ENCODE results near the gene ITGA11.

Gene ITGA11

DNA sequence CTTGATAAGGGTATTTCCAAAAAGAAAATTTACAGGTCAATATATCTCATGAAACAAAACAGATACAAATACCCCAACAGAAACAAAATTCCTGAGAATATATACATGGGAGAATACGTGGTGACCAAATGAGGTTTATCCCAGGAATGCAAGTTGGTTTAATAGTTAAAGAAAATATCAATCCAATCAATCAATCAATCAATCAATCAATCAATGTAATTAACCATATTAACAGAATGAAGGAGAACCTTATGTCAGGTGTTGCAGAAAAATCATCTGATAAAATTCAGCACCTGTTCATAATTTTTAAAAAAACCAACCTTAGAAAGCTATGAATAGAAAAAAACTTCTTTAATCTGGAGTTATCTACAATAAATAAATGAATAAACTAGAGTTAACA is 35.9 kb downstream of the ITGA11 start:
- H3K36me3 Mint-ChIP-seq (ENCODE audit: low read depth) = peaks cover 4% of the 10 kb centered on the region
- H3K27ac Mint-ChIP-seq = no peak overlapping the region
- TF ChIP-seq, protein P1, sequence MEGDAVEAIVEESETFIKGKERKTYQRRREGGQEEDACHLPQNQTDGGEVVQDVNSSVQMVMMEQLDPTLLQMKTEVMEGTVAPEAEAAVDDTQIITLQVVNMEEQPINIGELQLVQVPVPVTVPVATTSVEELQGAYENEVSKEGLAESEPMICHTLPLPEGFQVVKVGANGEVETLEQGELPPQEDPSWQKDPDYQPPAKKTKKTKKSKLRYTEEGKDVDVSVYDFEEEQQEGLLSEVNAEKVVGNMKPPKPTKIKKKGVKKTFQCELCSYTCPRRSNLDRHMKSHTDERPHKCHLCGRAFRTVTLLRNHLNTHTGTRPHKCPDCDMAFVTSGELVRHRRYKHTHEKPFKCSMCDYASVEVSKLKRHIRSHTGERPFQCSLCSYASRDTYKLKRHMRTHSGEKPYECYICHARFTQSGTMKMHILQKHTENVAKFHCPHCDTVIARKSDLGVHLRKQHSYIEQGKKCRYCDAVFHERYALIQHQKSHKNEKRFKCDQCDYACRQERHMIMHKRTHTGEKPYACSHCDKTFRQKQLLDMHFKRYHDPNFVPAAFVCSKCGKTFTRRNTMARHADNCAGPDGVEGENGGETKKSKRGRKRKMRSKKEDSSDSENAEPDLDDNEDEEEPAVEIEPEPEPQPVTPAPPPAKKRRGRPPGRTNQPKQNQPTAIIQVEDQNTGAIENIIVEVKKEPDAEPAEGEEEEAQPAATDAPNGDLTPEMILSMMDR (IDR thresholded peaks at IDR 0.05) = no peak
- no peak for DNase-seq
- no peaks in the 10 kb centered on the region for H3K4me1 Mint-ChIP-seq
- no peak overlapping the region for H3K4me3 Mint-ChIP-seq
- H3K27me3 Mint-ChIP-seq (ENCODE audit: low read depth, poor library complexity) = peaks cover 3% of the 10 kb centered on the region
- peaks cover 38% of the 10 kb centered on the region for H3K9me3 Mint-ChIP-seq

DNA sequence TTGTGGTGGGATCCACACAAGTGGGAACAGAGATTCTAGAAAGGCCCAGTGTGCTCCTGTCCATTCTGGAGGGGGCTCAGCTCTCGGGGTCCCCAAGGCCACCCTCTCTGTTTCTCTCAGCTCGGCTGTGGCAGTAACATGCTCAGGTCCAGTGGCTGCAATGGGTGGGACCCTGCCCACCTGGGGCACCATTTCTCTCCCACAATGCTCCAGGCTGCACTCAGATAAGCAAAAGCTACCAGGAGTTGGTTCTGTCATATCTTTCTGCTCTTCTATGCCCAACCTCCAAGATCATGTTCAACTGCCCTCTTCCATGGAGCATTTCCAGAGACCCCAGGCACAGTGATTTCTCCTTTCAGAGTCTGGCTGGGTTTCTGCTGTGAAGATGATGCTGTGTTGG is 40.8 kb downstream of the ITGA11 start:
- DNase-seq = no peak
- H3K27me3 Mint-ChIP-seq (ENCODE audit: low read depth, poor library complexity) = peaks cover 6% of the 10 kb centered on the region
- no peak overlapping the region for H3K4me3 Mint-ChIP-seq
- no peak overlapping the region for H3K27ac Mint-ChIP-seq
- H3K4me1 Mint-ChIP-seq = peaks cover 12% of the 10 kb centered on the region
- peaks cover 4% of the 10 kb centered on the region for H3K36me3 Mint-ChIP-seq (ENCODE audit: low read depth)
- H3K9me3 Mint-ChIP-seq = peaks cover 38% of the 10 kb centered on the region
- TF ChIP-seq, protein P1 (IDR thresholded peaks at IDR 0.05) = no peak

DNA sequence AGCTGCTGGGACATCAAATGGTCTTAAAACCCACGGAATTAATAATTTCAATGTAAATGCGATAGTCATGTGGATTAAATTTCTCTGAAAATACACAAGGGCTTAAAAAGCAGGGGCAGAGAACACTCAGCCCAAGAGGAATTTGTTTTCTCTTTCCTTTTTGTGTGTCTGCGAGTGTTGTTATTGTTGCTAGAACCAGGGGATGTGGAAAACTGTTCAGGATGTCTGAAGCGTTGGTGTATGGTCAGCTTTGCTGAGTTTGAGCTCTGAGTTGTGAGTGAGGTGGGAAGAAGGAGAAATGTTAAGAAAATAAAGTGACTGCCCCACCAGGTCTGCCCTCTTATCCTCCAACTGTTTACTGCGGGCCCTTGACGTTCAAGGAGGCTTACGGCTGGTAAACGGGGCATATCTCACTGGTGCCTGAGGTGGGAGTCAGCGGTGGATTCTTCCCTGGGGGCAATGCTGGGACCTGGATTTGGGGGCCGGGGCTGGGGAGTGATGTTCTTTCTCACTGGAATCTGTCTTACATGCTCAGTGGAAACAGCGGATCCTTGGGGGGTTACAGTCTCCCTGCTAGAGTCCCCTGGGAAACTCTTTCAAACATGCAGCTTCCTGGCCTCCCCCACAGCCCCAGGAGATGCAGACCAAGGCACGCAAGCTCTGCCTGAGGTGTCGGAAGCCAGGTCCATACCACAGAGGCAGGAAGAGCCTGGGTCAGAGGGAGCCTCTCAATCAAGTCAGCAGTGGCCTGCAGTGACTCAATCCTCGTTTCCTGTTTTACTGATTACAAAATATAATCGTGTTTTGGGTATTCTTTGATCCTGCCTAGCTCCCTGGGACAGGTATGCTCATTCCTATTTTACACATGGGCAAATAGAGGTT is 41.8 kb downstream of the ITGA11 start:
- Mint-ChIP-seq H3K4me1 (peaks cover 12% of the 10 kb centered on the region), H3K36me3 (ENCODE audit: low read depth) (peaks cover under 1% of the 10 kb centered on the region), H3K4me3 (no peak overlapping the region), H3K27me3 (ENCODE audit: low read depth, poor library complexity) (peaks cover 6% of the 10 kb centered on the region), H3K9me3 (peaks cover 31% of the 10 kb centered on the region), H3K27ac (no peak overlapping the region)
- TF ChIP-seq, protein P1 (IDR thresholded peaks at IDR 0.05) = no peak
- DNase-seq = no peak

DNA sequence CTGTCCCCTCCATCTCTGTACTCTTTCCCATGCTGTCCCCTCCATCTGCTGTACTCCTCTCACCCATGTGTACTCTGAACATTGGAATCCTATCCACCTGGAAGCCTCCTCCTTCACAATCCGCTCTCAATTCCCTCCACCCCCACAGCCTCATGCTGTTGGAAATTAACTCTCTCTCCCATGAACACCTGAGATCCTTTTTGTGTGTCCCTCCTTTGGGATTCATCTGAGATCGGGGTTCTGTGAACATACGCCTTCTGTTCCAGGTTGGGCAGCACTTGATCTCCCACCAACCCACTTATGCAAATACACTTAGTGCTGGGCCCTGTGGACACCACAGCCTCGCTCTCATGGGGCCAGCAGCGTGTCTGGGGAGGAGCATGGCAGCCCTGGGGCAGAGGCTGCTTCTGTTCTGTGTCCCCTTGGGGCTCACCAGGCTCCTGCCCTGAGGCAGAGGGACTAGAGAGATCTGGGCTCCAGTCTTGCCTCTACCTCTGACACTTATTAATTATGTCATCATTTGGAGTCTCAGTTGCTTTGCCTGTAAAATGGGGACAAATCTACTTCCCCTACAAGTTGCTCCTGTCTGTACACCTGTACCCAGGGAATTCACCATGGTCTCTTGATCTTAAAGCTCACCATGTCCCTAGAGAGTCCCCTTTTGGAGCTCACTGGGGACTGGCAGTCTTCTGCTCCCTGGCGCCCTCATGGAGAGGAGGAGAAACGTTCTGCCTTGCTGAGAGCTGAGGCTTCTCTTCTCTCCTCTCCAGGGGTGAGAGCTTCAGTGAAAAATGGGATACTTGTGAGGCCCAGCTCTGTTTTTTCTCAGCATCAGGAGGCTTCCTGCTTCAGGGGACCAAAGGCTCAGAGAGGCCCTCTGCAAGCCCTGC is 42.7 kb downstream of the ITGA11 start:
- Mint-ChIP-seq H3K27me3 (ENCODE audit: low read depth, poor library complexity) (peaks cover 6% of the 10 kb centered on the region), H3K4me1 (peaks cover 12% of the 10 kb centered on the region), H3K27ac (no peak overlapping the region), H3K36me3 (ENCODE audit: low read depth) (no peaks in the 10 kb centered on the region), H3K9me3 (peaks cover 23% of the 10 kb centered on the region), H3K4me3 (no peak overlapping the region)
- no peak for DNase-seq
- TF ChIP-seq, protein P1 (IDR thresholded peaks at IDR 0.05) = no peak

DNA sequence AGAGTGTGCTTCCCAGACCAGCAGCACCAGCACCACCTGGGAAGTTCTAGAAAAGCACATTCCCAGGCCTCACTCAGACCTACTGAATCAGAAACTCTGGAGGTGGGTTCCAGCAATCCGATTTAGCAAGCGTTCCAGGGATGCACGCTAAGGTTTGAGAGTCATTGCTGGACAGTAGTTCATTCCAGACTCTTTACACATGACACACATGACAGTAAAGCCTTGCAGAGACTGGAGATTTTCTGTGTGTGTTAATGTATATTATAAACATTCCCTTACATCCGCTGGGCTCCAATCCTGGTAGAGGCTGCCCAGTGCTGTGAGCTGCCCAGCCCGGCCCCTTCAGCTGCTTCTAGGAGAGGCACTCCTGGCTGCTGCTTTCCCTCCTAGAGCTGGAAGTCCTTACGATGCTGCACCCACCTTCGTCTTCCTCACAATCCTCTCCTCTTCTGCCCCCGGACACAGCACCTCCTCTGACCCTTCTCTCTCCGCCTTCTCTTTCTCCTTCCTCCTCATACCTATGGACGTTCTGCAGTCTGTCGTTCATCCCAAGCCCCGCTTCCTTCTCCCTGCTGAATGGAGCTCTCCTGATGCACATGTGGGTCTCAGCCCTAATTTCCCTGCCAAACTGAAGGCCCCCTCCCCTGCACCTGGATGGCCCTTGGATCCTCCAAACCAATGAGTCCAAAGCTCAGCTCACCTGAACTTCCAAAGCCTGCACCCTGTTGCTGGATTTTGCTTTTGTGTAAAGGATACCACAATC is 44.4 kb downstream of the ITGA11 start:
- Mint-ChIP-seq H3K27ac (no peak overlapping the region), H3K27me3 (ENCODE audit: low read depth, poor library complexity) (peaks cover 3% of the 10 kb centered on the region), H3K9me3 (peaks cover 11% of the 10 kb centered on the region), H3K4me1 (peaks cover 12% of the 10 kb centered on the region), H3K36me3 (ENCODE audit: low read depth) (no peaks in the 10 kb centered on the region), H3K4me3 (no peak overlapping the region)
- TF ChIP-seq, protein P1 (IDR thresholded peaks at IDR 0.05) = no peak
- DNase-seq = no peak

All from nephron progenitor cell (in vitro differentiated cells).